Thoracic aorta (tissue), 2 donors: ENCODE data around the gene ADIPOR2. TPM values are rescaled to one million over a fixed set of nuclear protein-coding genes. Genes with fewer than 3 reads are reported as not detected.

Experiments
- ATAC-seq: fragments of 150-250 bp; one replicate; pipeline ENCODE4 v1.8.0; 2017; ENCODE audit warnings: low read depth; ENCODE audit not compliant: insufficient number of reproducible peaks, low FRiP score
- DNase-seq: peaks from one replicate; pipeline ENCODE4 v3.0.0-alpha.2; 2020; ENCODE audit warnings: low spot score
- H3K27ac ChIP-seq, 2 donors: fragments of 200-600 bp; sonication (generic); 1 replicate in 1 of 2; 2 replicates in 1 of 2; pipeline ENCODE4 v1.5.1; 2016; ENCODE audit warnings: mild to moderate bottlenecking in 2 of 2, moderate library complexity in 2 of 2
- H3K27me3 ChIP-seq: fragments of 200-600 bp; sonication (generic); replicated peaks from 2 replicates; pipeline ENCODE4 v1.6.0; 2016; ENCODE audit warnings: mild to moderate bottlenecking; ENCODE audit not compliant: insufficient read depth
- H3K36me3 ChIP-seq: fragments of 200-600 bp; sonication (generic); one replicate; pipeline ENCODE4 v1.5.1; 2016
- H3K4me1 ChIP-seq, 2 donors: fragments of 200-600 bp; sonication (generic); 1 replicate in 1 of 2; 2 replicates in 1 of 2; pipeline versions ENCODE4 v1.5.1 to v1.6.0; 2016; ENCODE audit warnings: low read depth in 2 of 2, mild to moderate bottlenecking in 1 of 2; ENCODE audit not compliant: control insufficient read depth in 1 of 2
- H3K4me3 ChIP-seq: fragments of 200-600 bp; sonication (generic); 2 replicates; pipeline ENCODE4 v1.5.1; 2016; ENCODE audit warnings: mild to moderate bottlenecking
- H3K9me3 ChIP-seq: fragments of 200-600 bp; sonication (generic); 2 replicates; pipeline ENCODE4 v1.5.1; 2016
- CTCF ChIP-seq: fragments of 200-600 bp; sonication (generic); IDR thresholded peaks from one replicate; pipeline ENCODE4 v1.5.1; 2019; ENCODE audit warnings: antibody characterized with exemption
- total RNA-seq, 2 donors: library from RNA; depleted of rRNA; stranded (reverse); fragments of >200 nt; gene quantifications; one replicate each; pipeline versions ENCODE4 v1.1.0 to v1.2.3, GENCODE V29; 2016

ADIPOR2 gene
- total RNA-seq, 2 donors from 2014 or later = 24.2 to 43.0 TPM

GRCh38 chr12:1822699-1823098, 131.8 kb downstream of the ADIPOR2 start:
- Histone ChIP-seq H3K9me3 (no peaks in the 10 kb centered on the region), H3K27me3 (peaks cover 8% of the 10 kb centered on the region), H3K36me3 (no peaks in the 10 kb centered on the region), H3K27ac (no peak overlapping the region), H3K4me3 (no peak overlapping the region), H3K4me1 (peaks cover 0 to 3% of the 10 kb centered on the region in 2 donors)
- ATAC-seq = no peak
- no peak for DNase-seq
- TF ChIP-seq CTCF = no peak

DNA sequence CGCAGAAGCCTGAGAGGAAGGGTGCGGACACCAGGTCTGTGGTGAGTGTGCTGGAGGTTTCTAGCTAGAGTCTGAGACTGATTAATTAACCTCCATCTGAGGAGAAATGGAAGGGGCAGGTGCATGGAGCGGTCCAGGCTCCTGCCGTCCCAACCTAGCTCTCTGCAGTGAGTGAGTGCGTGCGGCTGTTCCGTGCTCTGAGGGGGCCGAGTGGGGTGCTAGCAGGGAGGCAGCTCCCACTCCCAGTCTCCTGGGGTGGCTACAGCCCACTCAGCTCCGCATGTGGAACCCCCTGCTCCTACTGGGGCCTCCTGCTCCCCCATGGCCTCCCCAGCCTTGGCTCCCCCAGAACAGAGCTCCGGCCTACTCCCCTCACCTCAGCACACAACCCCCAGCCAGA, 132.4 kb downstream of the ADIPOR2 start:
- no peaks in the 10 kb centered on the region for H3K9me3 ChIP-seq
- DNase-seq (no peak), ATAC-seq (no peak)
- peaks cover 8% of the 10 kb centered on the region for H3K27me3 ChIP-seq
- H3K4me3 ChIP-seq = no peak overlapping the region
- H3K36me3 ChIP-seq = no peaks in the 10 kb centered on the region
- H3K27ac ChIP-seq = no peak overlapping the region
- peaks cover 0 to 3% of the 10 kb centered on the region in 2 donors for H3K4me1 ChIP-seq
- TF ChIP-seq CTCF = no peak

- Histone ChIP-seq H3K4me3 (no peak overlapping the region), H3K4me1 (peaks cover 0 to 2% of the 10 kb centered on the region in 2 donors), H3K27ac (no peak overlapping the region), H3K27me3 (peaks cover 7% of the 10 kb centered on the region), H3K9me3 (no peaks in the 10 kb centered on the region), H3K36me3 (no peaks in the 10 kb centered on the region)
- DNase-seq (no peak), ATAC-seq (no peak)
- no peak for TF ChIP-seq CTCF
These were observed 134.7 kb downstream of the ADIPOR2 start for GRCh38 chr12:1825382-1826102.

DNA sequence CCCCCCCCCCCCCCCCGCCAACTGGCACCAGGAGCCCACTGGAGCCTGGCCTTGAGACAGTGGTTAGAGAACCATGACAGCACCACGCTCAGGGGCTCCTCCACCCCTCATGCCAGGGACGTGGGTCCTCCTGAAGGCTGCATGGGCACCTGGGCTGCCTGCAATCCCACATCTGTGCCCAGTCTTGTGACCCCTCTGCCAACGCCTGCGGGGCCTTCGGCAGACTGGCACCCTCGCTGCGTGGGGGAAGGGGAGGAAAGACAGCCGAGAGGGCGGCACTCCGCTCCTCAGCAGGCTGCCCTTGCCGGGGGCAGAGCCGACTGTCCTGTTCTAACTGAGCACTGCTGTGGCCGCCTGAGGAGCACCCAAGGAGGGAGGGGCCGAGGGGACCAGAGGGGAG, 135.5 kb downstream of the ADIPOR2 start:
- DNase-seq (no peak), ATAC-seq (no peak)
- H3K27me3 ChIP-seq = no peaks in the 10 kb centered on the region

More for the DNA sequence above, 135.5 kb downstream of the ADIPOR2 start:
- Histone ChIP-seq H3K36me3 (no peaks in the 10 kb centered on the region), H3K4me1 (no peaks in the 10 kb centered on the region), H3K4me3 (no peak overlapping the region), H3K27ac (no peak overlapping the region), H3K9me3 (no peaks in the 10 kb centered on the region)
- no peak for TF ChIP-seq CTCF
